H1 (cell line): ENCODE results near the gene CHD5. TPM values are rescaled to one million over a fixed set of nuclear protein-coding genes. Genes with fewer than 3 reads are reported as not detected.

Experiments used
- CBX5 ChIP-seq: fragments of 300-800, 300-1000 bp; sonication (generic); IDR thresholded peaks from 2 replicates; pipeline ENCODE4 v1.7.1; 2016; ENCODE audit warnings: antibody characterized with exemption, low read length, low read depth
- CHD7 ChIP-seq: fragments of 300-600 bp; sonication (generic); IDR thresholded peaks from 2 replicates; pipeline ENCODE4 v1.7.1; 2012; ENCODE audit warnings: low read length, moderate library complexity, mild to moderate bottlenecking, inconsistent platforms; ENCODE audit not compliant: insufficient replicate concordance
- NRF1 ChIP-seq: IDR thresholded peaks from 2 replicates; pipeline ENCODE4 v1.6.1; 2011; ENCODE audit warnings: mild to moderate bottlenecking, low read depth, low read length, improper control_type of control experiment
- polyA plus RNA-seq, 7 experiments: library from polyadenylated mRNA; depleted of rRNA in 3 of 7; stranded (reverse) in 5 of 7; unstranded in 2 of 7; fragments of >200 nt in 5 of 7; fragments of 200-250 nt in 2 of 7; gene quantifications; 1 replicate in 5 of 7; 2 replicates in 1 of 7; 4 replicates in 1 of 7; pipeline versions ENCODE4 v1.2.1 to v1.2.3, GENCODE V29; 2011 to 2013; ENCODE audit warnings: missing spikeins in 2 of 7, mixed read lengths in 2 of 7
- total RNA-seq: library from RNA; stranded (reverse); fragmentation: NEBNext Ultra II Directional; extraction: Animal tissue kit (Norgen Biotek cat#: 25700); gene quantifications from 2 replicates; pipeline ENCODE4 v1.2.1, GENCODE V29; 2021

CHD5 gene
- total and polyA plus RNA-seq, 2 of the 8 experiments (the other 6 are each of a cell fraction or from before 2014, with no cell fraction given), result 0.42 to 1.8 TPM

GRCh38 chr1:6145864-6146410, 34.2 kb downstream of the CHD5 start (continued):
- no peak for TF ChIP-seq CHD7
- TF ChIP-seq CBX5, result no peak
- TF ChIP-seq NRF1, result no peak
